ENCODE measurements around the gene SLC9A6. TPM values are rescaled to one million over a fixed set of nuclear protein-coding genes. Genes with fewer than 3 reads are reported as not detected.

The SLC9A6 gene
- 1 to 10 TPM; 6.9 to 9.4 (median 8.7) TPM for polyA plus RNA-seq (ENCODE audit: insufficient read length in 10 of 10)
- long read RNA-seq, donor 1 = 0 reads
- long read RNA-seq, donor 2 = 0 reads
- long read RNA-seq, donor 3 = 0 reads
- long read RNA-seq, donor 4 = 0 reads
- long read RNA-seq, donor 5 = 0 reads
- long read RNA-seq, donor 6 = 0 reads
- long read RNA-seq, donor 7 = 0 reads
- long read RNA-seq, donor 8 = 0 reads
- long read RNA-seq, donor 9 = 0 reads

DNA sequence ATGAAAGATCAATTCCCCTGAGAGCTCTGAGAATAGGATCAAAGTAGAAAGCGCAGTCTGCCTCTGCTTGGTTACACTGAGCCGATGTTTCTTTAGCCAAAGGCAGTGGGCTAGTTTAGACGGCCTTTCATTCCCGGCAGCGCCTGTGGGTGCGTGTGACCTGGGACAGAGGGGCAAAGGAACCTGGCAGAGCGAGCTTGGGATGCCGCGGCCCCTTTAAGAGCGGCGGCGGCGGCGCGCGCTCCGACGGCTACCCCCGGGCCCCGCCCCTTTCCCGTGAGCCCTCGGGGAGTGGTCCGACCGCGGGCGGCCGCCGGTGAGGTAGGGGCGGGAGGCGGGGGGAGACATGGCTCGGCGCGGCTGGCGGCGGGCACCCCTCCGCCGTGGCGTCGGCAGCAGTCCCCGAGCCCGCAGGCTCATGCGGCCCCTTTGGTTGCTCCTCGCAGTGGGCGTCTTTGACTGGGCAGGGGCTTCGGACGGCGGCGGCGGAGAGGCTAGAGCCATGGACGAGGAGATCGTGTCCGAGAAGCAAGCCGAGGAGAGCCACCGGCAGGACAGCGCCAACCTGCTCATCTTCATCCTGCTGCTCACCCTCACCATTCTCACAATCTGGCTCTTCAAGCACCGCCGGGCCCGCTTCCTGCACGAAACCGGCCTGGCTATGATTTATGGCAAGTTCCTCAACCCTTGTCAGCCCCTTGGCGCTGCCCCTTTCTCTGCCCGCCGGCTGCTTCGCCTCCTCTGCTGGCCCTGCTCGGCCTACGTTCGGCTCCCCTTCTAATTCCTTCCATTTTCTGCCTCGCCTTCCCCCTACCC is at the start of gene SLC9A6:
Gene SLC9A6, plus strand, starts transcription at position 279 of the 816 bp plus-strand sequence. Its CDS starts 224 bp downstream, at position 503.
- peak; percentile 47 to 89 (median 77) for DNase-seq

DNA sequence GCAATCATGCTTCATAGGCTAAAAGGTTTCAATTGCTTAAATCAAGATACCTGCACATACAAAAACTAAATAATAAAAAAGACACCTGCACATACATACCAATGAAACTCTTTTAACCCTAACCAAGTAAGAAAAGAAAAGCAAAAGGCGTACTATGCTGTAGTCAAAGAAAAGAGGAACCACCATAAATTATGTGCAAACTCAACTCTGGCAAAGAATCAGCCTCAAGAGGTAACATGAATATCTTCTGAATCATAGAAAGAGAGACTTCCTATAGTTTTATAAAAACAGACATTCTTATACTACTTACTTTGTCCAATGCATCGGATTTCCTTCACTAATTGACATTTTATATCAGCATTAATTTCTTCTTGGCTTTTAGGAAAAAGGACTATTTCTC is 40.7 kb upstream of the SLC9A6 start:
- DNase-seq = no peak

DNA sequence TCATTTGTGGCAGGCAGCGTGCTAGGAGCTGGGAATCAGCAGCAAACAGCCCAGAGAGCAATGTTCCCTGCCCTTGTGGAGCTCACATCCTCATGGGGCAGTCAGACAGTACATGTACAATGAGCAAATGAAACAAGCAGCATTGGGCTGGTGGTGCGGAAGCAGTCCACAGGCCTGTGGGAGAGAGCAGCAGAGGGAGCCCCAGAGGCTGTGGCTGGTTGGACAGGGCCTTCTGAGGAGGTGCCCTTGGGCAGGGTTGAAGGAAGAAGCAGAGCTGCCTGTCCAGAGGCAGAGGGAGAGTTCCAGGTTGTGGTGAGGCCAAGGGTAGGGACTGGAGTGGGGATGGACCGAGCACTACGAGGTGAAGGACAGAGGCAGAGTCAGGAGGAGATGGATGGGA is 33.9 kb upstream of the SLC9A6 start:
- no peak for DNase-seq

DNA sequence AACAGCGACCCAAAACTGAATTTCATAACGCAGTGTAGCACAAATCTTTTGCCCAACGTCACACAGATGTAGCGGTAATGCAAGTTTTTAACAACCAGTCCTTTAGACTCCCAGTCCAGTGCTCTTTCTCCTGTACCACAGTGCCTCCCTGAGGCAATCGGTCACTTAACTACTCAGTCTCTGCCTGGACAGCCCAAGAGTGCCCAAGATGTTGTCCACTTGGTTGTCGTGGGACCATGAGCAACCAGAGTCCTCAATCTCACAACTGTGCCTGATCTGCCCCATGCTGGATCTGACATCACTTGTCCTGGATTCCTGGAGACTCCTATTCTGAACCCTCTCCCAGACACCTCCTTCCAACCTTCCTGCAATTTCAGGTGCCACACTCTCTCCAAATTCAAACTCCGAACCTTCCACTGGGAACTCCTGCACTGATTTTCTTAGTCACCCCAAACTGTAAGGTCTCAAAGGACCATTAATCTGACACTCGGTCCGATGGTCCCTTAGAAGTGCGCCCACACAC is 12.1 kb upstream of the SLC9A6 start:
- peak in 2 of 3 donors; percentile 10 to 14 for DNase-seq

DNA sequence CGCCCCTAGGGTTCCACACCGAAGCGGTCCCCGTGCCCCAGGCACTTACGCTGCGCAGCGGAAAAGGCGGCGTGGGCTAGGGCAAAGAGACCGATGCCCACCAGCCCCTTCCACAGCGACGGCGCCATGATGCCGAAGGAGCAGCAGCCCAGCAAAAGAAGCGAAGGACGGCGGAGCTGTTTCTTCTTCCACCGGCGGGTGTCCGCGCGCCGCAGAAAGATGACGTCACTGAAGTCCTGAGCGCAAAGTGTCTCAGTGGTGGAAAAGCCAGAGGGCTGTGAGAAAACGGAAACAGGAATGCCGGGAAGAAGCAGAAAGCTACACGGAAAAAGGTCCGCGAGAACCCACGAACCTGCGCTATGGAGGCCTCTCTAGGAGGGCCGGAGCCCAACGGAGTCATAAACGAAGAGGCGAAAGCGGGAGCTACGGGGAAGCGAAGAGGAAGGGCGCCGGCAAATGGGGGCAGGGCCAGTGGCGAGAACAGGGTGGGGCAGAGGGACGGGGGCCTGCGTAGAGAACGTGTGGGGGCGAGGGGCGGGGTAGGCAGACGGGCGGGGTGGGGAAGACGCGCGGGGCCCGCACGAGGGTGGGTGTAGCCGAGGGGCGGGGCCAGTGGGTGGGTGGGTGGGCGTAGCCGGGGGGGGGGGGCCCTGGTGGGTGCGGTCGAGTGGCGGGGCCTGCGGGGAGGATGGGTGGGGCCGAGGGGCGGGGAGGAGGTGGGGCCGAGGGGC is 11.5 kb upstream of the SLC9A6 start, which contains the start of gene MMGT1:
Gene MMGT1, minus strand, starts transcription at position 441 of the 731 bp plus-strand sequence. Its CDS starts 313 bp downstream, at position 128.
- DNase-seq = peak; percentile 77 to 95 (median 84)

DNA sequence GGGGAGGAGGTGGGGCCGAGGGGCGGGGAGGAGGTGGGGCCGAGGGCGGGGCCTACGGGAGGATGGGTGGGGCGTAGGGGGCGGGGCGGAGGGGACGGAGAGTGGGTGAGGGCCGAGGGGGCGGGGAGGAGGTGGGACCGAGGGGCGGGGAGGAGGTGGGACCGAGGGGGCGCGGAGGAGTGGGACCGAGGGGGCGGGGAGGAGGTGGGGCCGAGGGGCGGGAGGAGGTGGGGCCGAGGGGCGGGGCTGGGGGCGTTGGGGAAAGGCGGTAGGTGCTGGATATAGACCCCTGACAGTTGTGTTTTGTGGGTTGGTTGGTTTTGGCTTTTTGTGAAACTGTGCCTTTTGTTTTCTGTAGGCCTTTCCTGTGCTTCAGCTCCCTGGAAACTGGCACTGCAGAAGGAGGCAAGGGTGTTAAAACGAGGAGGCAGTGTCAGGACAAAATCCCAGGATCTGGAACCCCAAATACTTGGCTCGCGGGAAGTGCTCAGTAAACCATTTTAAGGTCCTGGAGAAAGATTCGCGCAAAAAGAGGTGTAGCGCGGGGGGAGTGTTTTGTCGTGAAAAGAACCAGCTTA is 10.9 kb upstream of the SLC9A6 start:
- DNase-seq = peak; percentile 61 to 76 (median 70)

DNA sequence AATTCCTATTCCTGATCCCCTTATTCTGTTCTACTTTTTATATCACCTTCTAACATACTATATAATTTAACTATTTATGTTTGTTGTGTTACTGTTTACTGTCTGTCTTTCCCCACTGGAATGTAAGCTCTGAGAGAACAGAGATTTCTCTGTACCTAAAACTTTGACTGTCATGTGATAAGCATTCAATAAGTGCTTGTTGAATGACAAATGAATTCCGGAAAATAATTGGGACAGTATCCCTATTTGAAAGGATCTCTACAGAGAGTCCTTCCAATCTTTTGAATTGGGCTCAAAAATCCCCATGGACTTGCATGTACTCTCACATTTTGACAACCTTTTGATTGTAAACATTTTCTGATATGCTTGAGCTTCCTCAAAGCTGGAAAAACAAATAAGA is 9.8 kb upstream of the SLC9A6 start:
- DNase-seq = no peak

DNA sequence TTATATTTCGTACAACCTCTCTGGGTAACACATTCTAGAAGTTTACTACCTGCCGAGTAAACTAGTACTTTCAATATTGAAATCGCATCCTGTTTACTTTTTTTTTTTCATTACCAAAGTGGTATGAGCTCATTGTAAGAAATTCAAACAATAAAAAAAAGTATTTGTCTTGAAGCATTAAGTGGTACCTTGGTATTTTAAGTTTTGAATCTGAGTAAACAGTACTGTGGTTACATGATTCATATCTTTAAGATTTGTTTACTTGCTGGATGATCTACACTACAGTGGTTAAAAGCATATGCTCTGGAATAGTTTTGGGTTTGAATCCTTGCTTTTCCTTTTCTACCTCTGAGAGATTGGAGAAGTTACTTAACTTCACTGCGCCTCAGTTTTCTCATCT is 7.6 kb upstream of the SLC9A6 start:
- DNase-seq = no peak

DNA sequence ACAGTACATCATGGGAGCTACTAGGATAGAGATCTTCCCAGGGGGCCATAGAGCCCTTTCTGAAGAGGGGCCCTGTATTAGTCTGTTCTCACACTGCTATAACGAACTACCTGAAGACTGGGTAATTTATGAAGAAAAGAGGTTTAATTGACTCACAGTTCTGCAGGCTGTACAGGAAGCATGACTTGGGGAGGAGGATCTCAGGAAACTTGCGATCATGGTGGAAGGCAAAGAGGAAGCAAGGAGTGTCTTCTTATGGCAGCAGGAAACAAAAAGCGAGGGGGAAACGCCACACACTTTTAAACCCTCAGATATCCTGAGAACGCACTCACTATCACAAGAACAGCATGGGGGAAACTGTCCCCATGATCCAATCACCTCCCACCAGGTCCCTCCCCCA is 4.2 kb upstream of the SLC9A6 start:
- DNase-seq = no peak

DNA sequence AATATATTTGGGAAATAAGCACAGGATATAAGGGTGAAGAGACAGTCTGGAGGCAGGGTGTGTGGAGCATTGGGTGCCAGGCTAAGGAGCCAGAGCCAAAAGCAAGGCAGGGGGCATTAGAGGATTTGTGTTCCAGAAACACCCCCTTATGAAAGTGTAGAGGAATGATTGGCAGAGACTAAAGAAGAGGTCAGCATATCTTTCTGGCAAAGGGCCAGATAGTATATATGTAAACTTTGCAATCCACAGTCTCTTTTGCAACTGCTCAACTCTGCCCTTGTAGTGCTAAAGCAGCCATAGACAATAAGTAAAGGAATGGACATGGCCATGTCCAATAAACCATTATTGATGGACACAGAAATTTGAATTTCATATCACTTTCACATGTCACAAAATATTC is 3.6 kb upstream of the SLC9A6 start:
- no peak for DNase-seq

DNA sequence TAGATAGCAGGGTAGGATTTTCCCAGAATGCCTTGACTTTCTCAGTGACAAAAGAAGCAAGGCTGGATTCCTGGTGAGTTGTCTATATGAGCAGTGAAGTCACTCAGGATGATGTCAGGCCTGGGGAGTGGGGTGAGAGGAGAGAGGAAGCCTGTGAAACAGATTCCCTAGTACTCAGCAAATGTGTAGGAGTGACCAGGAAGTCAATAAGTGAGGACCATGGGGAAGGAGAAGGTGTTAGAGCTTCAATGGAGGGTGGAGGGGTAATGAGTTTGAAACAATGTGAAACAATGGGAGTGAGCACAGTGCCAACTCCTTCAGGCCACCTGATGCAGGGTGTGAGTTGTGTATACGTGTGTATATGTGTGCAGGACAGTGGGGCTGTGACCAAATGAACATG is 2.4 kb upstream of the SLC9A6 start:
- no peak for DNase-seq

DNA sequence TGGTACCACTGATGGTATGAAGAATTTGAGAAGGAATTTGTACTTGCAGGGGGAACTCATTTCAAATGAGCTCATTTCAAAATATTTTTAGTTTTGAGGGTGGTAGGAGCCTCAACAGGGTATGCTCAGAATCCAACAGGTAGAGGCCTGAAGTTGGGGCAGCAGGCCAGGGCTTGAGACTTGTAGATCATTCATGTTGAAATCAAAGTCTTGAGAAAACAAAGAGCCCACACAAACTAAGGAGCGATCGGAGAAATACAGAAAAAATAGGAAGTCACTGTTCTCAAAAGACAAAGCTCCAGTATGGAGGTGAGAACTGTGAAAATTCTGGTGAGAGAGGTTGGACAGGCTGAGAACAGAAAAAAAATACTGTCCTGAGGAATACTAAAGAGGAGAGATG is 979 bp upstream of the SLC9A6 start:
- no peak for DNase-seq

DNA sequence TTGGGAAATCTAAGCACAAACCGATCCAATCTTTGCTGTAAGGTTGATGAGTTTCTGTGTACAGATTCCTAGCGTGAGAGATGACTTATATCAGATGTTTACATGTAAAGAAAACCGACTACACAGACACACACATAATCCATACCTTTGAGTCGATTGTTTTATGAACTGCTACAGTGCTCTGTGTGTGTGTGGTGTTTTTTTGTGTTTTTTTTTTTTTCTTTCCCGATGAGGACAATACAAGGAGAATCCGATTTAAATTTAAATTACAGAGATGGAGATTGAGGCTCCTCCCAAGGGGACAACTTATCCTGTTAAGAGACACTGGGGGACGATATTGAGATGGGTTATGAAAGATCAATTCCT is 461 bp upstream of the SLC9A6 start:
- no peak for DNase-seq

DNA sequence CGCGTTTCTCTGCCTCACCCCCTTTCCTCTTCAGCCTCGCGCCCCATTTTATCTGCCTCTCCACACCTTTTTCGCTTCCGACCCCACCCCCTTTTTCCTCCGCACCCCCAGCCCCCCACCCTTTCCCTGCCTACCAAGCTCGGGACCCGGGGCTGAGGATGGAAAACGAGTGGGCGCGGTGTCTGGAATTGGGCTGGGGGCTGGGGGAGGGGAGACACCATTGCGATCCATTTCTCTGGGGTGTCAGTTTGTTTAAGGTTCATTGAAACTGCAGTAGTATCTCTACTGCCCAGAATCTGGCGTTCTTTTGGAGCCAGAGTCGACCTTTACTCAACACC is 707 bp downstream of the SLC9A6 start:
- no peak for DNase-seq

DNA sequence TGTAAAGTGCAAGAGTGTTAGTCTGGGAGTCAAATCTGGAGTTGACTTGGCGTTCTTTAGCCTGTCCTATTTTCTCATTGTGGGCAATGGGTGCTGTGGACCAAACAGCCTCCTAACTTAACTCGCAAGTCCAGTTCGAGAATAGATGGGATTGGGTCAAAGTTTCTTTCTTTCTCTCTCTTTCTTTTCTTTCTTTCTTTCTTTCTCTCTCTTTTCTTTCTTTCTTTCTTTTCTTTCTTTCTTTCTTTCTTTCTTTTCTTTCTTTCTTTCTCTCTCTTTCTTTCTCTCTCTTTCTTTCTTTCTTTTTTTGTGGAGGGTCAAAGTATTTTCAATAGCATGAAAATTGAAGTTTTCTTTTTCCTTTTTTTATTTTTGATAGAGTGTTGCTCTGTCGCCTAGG is 3.0 kb downstream of the SLC9A6 start:
- no peak for DNase-seq

DNA sequence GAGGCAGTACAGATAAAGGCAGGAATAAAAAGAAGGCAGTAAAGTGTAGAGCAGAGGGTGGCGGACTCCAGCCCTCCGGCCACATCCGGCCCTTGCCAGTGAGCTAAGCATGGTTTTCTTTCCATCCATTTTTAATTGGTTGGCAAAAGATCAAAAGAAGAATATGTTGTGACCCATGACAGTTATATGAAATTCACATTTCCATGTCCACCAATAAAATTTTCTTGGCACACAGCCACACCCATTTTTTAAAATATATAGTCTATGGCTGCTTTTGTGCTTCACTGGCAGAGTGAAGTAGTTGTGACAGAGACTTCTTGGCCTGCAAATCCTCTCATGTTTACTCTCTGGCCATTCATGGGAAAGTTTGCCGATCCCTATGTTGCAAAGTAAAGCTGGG is 29.8 kb downstream of the SLC9A6 start:
- DNase-seq = no peak

DNA sequence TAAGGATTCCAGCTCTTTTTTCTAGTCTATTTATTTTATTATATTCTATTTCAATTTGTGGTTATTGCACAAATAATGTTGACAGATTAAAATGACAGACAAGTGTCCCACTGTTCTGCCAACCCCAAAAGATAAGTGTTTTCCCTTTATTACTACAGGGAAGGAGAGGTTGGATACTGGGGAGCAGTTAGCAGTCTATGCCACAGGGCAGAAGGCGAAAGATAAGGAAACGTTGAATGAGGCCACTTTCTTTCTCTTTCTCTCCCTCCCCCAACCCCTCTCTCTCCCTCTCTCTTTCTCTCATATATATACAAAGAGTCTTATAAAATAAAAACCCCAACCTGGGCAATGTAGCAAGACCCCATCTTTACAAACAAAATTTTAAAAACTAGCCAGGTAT is 31.6 kb downstream of the SLC9A6 start:
- DNase-seq = no peak

DNA sequence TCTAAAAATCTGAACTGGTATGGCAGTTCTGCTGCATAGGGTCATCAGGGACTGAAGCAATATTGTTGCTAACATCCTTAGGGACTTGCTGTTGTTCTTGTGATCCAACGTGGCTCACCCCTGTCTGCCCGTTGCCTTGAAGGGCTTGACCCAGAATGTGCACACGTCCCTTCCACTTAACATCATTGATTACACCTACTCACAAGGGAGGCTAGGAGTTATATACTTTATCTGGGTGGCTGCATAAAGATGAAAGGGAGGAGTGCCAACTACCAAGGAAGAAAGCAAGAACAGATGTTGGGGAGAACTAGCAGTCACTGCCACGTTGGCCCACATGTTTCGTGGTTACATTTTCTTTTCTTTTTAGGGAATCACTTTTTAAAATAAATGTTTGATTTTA is 34.0 kb downstream of the SLC9A6 start:
- no peak for DNase-seq

DNA sequence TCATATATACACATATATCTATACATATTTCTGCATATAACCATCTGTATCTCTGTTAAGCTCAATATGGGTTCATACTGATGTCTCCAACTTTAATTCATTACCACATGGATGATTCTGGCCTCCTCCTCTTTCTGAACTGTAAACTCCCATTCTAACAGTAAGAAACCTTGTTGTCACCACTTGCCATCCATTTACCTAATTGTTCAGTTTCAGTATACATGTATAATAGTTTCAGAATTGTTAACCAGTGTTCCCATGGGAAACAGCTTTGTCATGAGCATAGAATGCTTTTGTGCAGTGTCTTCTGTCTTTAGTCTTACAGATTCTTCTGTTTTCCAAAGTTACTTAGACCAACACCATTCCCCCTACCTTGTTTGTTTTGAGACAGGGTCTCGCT is 35.9 kb downstream of the SLC9A6 start:
- no peak for DNase-seq

DNA sequence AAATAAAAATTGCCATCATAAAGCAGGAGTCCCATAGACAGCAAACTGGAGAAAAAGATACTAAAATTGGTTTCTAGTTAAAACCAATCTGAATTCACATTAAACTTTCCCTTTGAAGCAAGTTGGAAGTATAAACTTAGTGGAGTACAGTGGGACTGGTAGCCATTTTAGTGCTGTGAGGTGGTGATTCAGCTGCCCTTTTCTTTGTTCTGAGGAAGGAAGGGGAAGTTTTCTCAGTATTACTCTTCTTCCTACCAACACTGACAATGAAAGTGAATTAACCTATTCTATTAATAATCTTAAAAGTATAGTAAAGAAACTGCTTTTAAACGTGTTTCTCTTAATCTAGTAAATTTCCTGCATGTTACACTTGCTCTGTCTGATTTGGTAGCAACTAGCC is 36.7 kb downstream of the SLC9A6 start:
- no peak for DNase-seq

DNA sequence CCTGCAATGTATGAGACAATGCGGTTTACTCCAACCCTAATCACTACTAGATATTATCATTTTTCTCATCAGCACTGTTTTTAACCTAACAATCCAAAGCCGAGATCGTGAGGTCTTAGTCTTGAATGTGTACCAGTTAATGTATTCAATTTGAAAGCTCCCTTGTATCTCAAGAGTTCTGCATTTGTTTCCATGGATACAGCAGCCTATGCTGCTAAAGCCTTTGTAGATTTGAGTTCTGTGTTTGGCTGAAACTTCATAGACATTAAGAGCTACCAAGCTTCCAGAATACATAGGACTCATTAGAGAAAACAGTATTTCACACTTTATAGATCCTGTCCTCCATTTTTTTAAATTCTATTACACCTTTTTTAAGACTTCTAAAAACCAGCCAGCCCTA is 39.9 kb downstream of the SLC9A6 start:
- DNase-seq = no peak

DNA sequence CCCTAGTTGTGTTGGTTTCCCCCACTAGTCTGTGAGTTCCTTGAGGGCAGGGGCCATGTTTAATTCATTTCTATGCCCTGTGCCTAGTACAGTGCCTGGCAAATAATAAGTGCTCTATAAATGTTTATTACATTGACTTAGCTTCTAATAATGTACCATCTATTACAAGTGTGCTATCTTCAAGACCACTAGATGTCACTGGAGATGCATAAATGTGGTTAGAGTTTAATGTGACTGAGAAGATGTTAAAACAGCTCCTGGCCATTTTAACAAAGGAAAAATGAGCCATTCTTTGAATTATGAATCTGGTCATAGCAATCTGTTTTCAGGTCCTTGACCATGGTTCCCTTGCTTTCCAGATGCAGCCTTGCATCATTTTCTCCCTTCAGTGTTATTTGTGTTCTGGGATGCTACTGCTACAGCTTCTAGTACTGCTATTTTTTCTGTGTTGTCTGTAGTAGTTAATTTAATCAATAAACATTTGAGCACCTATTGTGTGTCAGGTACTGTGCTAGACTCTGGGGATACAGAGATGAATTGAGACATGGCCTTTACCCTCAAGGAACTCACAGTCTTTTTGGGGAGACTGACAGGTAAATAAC is 43.2 kb downstream of the SLC9A6 start:
- DNase-seq = peak; percentile 53 to 74 (median 58)
